ENCODE data around the gene SFSWAP.
"Not testable (repeated sequence)": the region's sequence is repeated elsewhere in the genome, so short reads cannot be mapped to it uniquely, and the experiment has no call there.

SFSWAP gene

DNA sequence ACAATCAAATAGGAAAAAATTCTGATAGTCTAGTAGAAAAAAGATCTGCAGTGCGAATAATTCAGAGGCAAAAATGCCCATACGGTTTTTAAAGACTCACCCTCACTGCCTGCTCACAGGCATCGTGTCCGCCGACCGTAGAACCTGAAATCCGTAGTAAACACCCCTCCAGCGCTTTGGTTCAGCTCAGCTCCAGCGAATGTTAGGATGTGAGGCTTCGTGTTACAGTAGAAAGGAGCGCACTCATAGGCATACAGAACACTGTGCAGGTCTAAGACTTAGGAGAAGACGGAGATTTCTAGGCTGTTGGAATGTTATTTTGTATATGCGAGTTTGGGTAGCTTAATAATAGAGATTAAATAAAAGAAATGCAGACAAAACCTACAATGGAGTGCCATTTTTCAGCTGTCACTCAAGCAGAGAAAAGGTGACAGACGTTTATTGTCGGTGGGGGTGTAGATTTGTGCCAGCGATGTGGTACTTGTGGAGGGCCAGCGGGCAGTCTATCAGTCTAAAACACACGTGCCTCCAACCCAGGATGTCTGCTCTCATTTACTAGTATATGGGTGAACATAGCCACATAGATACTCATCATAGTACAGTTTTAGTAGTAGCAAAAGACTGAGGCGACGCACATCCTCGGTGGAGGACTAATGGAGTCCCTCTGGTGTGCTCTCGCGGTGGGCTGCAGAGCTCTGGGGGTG lies 25.7 kb downstream of the SFSWAP start:
- DNase-seq (ENCODE audit: low read depth in 2 of 2), result no peak

DNA sequence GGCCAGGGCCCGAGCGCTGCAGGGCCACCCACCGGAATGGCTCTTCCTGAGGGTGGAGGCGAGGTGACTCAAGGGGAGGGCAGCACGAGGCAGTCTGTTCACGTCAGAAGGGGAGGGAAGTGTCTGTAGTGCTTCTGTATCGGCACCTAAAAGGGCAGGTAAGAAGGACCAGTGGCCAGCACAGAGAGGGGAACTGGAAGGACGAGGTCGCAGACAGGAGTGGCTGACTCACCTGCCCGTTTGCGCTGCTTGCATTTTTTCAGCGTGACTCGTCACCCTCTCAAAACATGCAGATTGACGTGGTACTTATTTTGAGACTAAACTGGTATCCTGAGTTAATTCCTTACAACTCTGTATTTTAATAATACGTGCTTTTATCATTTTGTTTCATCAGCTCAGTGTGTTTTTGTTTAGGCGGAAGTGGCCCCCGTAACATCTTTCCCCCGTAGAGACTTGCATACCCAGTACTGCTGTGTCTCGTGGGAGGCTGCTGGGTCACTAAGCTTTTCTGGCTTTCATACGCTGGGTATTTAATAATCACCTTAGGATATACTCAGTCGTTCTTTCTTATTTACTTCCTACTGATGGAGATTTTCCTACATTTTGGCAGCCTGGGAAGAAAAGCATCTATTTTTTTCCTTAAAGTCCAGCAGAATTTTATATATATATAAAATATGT lies 26.4 kb downstream of the SFSWAP start:
- DNase-seq (ENCODE audit: low read depth in 2 of 2), result no peak

GRCh38 chr12:131738196-131738595 lies 27.3 kb downstream of the SFSWAP start:
- no peak for DNase-seq (ENCODE audit: low read depth in 2 of 2)

DNA sequence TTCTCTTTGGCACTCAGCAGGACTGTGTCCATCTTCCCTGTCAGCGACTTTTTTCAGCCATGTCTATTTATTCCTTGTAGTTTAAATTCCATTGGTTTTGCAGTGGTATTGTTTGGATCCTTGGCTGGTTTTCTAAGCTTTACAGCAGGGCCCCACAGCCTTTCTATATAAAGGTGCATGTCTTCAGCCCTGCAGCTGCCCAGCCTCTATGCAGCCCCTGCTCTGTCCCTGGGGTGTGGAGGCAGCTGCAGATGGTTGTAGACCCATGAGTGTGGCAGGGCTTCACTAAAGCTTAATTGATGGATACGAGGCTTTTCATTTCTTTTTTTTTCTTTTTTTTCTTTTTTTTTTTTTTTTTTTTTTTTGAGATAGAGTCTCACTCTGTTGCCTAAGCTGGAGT lies 29.7 kb downstream of the SFSWAP start:
- DNase-seq (ENCODE audit: low read depth in 2 of 2), result no peak

GRCh38 chr12:131742761-131743160 lies 31.9 kb downstream of the SFSWAP start:
- not testable (repeated sequence) for DNase-seq (ENCODE audit: low read depth in 2 of 2)

GRCh38 chr12:131743410-131743809 lies 32.5 kb downstream of the SFSWAP start:
- DNase-seq (ENCODE audit: low read depth in 2 of 2), result not testable (repeated sequence)

DNA sequence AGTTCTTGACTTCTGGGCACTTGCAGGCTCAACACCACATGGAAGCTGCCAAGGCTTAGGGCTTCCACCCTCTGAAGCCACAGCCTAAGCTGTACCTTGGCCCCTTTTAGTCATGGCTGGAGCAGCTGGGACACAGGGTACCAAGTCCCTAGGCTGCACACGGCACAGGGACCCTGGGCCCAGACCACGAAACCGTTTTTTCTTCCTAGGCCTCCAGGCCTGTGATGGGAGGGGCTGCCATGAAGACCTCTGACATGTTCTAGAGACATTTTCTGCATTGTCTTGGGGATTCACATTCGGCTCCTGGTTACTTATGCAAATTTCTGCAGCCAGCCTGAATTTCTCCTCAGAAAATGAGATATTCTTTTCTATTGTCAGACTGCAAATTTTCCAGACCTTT lies 33.0 kb downstream of the SFSWAP start:
- DNase-seq (ENCODE audit: low read depth in 2 of 2), result not testable (repeated sequence)

GRCh38 chr12:131744675-131745074 lies 33.8 kb downstream of the SFSWAP start:
- not testable (repeated sequence) for DNase-seq (ENCODE audit: low read depth in 2 of 2)

GRCh38 chr12:131745706-131746105 lies 34.8 kb downstream of the SFSWAP start:
- no peak for DNase-seq (ENCODE audit: low read depth in 2 of 2)

- no peak for DNase-seq (ENCODE audit: low read depth in 2 of 2)
Measured at GRCh38 chr12:131747276-131748177, 36.6 kb downstream of the SFSWAP start.

GRCh38 chr12:131749618-131750315 lies 38.9 kb downstream of the SFSWAP start:
- DNase-seq (ENCODE audit: low read depth in 2 of 2), result no peak

DNA sequence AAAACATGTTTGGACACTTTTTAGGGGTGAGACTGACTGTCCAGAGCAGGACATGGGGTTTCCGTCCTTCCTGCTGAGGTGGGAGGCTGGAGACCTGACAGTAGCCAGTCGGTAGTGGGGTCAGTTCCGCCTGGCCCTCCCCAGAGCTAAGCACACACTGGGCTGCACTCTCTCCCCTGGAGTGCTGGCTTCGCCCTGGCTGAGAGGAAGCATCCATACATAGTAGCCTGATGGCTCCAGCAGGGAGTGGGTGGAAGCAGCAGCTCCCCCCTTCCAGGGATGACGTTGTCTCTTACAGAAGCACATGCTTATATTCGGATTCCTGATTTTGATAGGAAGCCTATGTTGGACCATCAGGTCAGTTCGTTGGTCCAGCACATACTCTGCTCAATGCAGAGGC lies 40.4 kb downstream of the SFSWAP start:
- DNase-seq (ENCODE audit: low read depth in 2 of 2), result no peak

- no peak for DNase-seq (ENCODE audit: low read depth in 2 of 2)
Measured at GRCh38 chr12:131752451-131752850, 41.6 kb downstream of the SFSWAP start.

GRCh38 chr12:131753005-131753404 lies 42.1 kb downstream of the SFSWAP start:
- DNase-seq (ENCODE audit: low read depth in 2 of 2), result no peak

DNA sequence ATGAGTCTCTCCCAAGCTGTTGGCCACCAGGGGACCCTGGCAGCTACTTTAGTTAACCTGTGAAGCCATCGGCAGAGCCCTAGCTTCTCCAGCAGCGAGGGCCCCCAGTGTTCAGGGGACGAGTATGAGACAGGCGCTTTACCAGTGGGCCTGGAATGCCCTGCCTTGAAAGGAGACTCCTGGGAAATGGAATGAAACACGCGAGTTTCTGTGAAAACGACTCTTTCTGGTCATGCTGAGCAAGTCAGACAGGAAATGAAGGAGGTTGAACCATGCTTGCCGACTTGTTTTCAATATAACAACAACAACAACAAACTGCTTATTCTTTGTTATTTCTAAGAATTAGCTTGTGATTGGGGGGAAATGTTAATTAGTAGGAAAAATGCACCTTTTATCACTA lies 42.9 kb downstream of the SFSWAP start:
- no peak for DNase-seq (ENCODE audit: low read depth in 2 of 2)

GRCh38 chr12:131754184-131754583 lies 43.3 kb downstream of the SFSWAP start:
- DNase-seq (ENCODE audit: low read depth in 2 of 2), result no peak

- no peak for DNase-seq (ENCODE audit: low read depth in 2 of 2)
Measured at GRCh38 chr12:131755305-131756113, 44.6 kb downstream of the SFSWAP start.

DNA sequence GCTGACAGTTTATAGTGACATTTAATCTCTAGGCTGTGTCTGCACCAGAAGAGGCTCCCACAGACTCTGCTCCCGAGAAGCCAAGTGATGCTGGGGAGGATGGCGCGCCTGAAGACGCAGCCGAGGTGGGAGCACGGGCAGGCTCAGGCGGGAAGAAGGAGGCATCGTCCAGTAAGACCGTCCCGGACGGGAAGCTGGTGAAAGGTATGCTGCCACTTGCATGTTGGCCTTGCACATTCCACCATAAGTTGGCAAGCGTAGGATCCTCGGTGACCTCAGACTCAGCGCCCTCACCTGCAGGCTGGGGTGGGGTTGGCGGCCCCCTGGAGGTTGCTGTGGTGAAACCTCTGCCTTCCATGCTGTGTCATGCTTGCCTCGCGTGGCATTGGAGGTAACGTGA lies 45.6 kb downstream of the SFSWAP start:
- no peak for DNase-seq (ENCODE audit: low read depth in 2 of 2)

- no peak for DNase-seq (ENCODE audit: low read depth in 2 of 2)
Measured at GRCh38 chr12:131757111-131757510, 46.2 kb downstream of the SFSWAP start.

DNA sequence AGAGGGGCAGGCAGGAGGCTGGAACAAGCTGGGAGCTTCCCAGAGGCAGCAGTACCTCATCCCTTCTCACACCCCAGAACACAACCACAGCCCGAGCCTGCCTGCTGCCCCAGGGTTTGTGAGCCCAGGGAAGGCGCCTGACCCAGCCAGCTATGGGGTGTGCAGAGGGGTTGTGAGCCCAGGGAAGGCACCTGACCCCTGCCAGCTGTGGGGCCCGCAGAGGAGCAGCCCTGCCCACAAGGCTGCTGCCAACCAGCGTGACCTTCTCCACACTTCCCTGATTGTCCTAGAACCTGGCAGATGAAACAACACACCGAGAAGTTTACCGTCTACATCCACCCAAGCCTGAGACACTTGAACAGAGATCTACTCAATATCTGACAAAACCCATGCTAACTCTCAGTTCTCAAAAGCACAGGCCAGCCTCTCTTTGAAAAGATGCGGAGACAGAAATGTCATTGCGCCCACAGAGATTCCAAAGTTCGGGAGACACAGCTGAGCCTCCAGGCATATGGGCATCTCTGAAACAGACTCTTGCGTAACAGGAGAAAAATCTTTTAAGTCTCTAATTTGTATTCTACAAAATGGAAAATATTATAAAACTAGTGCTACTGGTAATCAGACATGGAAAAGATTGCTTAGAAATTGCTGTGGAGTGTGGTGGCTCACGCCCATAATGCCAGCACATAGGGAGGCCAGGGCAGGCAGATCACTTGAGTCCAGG lies 47.3 kb downstream of the SFSWAP start:
- no peak for DNase-seq (ENCODE audit: low read depth in 2 of 2)
